Endothelial cell of umbilical vein (primary cell): ENCODE measurements around the gene GNAI1. TPM values are rescaled to one million over a fixed set of nuclear protein-coding genes. Genes with fewer than 3 reads are reported as not detected.

Experiments
- BruUV-seq: library from RNA; stranded (reverse); fragments of 400-500 nt; replicated peaks from 2 replicates; lab custom pipeline; 2021; lab: Mats Ljungman, UMichigan
- CTCF ChIA-PET: fragments of 300-600, 350-600 bp; sonication (Branson Sonifier 250); formaldehyde crosslinking; loops from one replicate; lab custom pipeline; 2021; ENCODE audit warnings: antibody characterized with exemption, inconsistent platforms; lab: Charles Lee
- POLR2A ChIA-PET: fragments of 300-600, 350-600 bp; sonication (Branson Sonifier 250); formaldehyde crosslinking; loops from one replicate; lab custom pipeline; 2021; ENCODE audit warnings: antibody characterized with exemption, inconsistent platforms; lab: Charles Lee
- DNase-seq: peaks from one replicate; pipeline ENCODE4 v3.0.0-alpha.2; 2011; ENCODE audit warnings: low read depth, low spot score
- FAIRE-seq: peaks from 2 replicates; lab custom pipeline; 2011; peaks lifted over from hg19 to GRCh38; lab: Jason Lieb, UNC
- H2AFZ ChIP-seq: 2 replicates; pipeline ENCODE4 v1.6.0; 2012; ENCODE audit warnings: low read depth, low read length, control low read depth, inconsistent platforms
- H3K27ac ChIP-seq: 2 replicates; pipeline ENCODE4 v1.5.1; 2011; ENCODE audit warnings: low read depth, mild to moderate bottlenecking, control low read depth, low read length, moderate library complexity; ENCODE audit not compliant: insufficient read depth
- H3K27me3 ChIP-seq, 2 experiments: 2 replicates each; pipeline versions ENCODE4 v1.6.0 to v1.6.1; 2011; ENCODE audit warnings: low read length in 2 of 2, mixed read lengths in 1 of 2; ENCODE audit not compliant: control insufficient read depth in 2 of 2, insufficient read depth in 2 of 2
- H3K36me3 ChIP-seq, 2 experiments: 2 replicates in 1 of 2; 3 replicates in 1 of 2; pipeline ENCODE4 v1.5.1; 2011; ENCODE audit warnings: low read length in 2 of 2, mild to moderate bottlenecking in 1 of 2, moderate library complexity in 1 of 2; ENCODE audit not compliant: control insufficient read depth in 2 of 2, insufficient read depth in 2 of 2; ENCODE audit errors: extremely low read depth in 1 of 2
- H3K4me1 ChIP-seq: 3 replicates; pipeline ENCODE4 v1.5.1; 2011; ENCODE audit warnings: mild to moderate bottlenecking, low read length; ENCODE audit not compliant: control insufficient read depth, insufficient read depth; ENCODE audit errors: extremely low read depth
- H3K4me2 ChIP-seq: 2 replicates; pipeline ENCODE4 v1.6.1; 2011; ENCODE audit warnings: low read length, control low read depth, mixed read lengths; ENCODE audit not compliant: insufficient read depth
- H3K4me3 ChIP-seq, 3 experiments: fragments of 200-600 bp in 1 of 3; sonication (generic), shearing (Covaris generic) in 1 of 3; replicated peaks in 1 of 3; 2 replicates each; pipeline ENCODE4 v1.5.1; 2011 to 2016; ENCODE audit warnings: control low read depth in 3 of 3, low read length in 3 of 3, mild to moderate bottlenecking in 2 of 3, inconsistent platforms in 1 of 3, low read depth in 1 of 3, moderate library complexity in 1 of 3; ENCODE audit not compliant: insufficient read depth in 1 of 3
- H3K79me2 ChIP-seq: 2 replicates; pipeline ENCODE4 v1.6.0; 2012; ENCODE audit warnings: low read length, inconsistent platforms; ENCODE audit not compliant: control insufficient read depth, insufficient read depth
- H3K9ac ChIP-seq: replicated peaks from 2 replicates; pipeline ENCODE3; 2011; ENCODE audit warnings: low read length, control low read depth; ENCODE audit not compliant: insufficient read depth; ENCODE audit errors: extremely low read depth
- H3K9me1 ChIP-seq: replicated peaks from 3 replicates; pipeline ENCODE4 v1.6.0; 2011; ENCODE audit warnings: mild to moderate bottlenecking, low read length; ENCODE audit not compliant: control insufficient read depth, insufficient read depth; ENCODE audit errors: extremely low read depth
- H3K9me3 ChIP-seq: replicated peaks from 2 replicates; pipeline ENCODE4 v1.5.1; 2012; ENCODE audit warnings: low read length, inconsistent platforms; ENCODE audit not compliant: control insufficient read depth, insufficient read depth
- H4K20me1 ChIP-seq: replicated peaks from 2 replicates; pipeline ENCODE3; 2011; ENCODE audit warnings: mild to moderate bottlenecking, low read length; ENCODE audit not compliant: control insufficient read depth, insufficient read depth; ENCODE audit errors: extremely low read depth
- CTCF ChIP-seq, 2 donors: IDR thresholded peaks; 1 replicate in 1 of 2; 2 replicates in 1 of 2; pipeline ENCODE4 v1.5.1; 2011; ENCODE audit warnings: low read length in 2 of 2, mild to moderate bottlenecking in 2 of 2, moderate library complexity in 2 of 2, control low read depth in 1 of 2, inconsistent platforms in 1 of 2, low read depth in 1 of 2; ENCODE audit not compliant: insufficient read depth in 1 of 2; ENCODE audit errors: extremely low read depth in 1 of 2
- EZH2 ChIP-seq: IDR thresholded peaks from 2 replicates; pipeline ENCODE4 v1.6.1; 2012; ENCODE audit warnings: borderline replicate concordance, low read depth, mild to moderate bottlenecking, moderate library complexity, low read length, inconsistent platforms; ENCODE audit not compliant: severe bottlenecking
- FOS ChIP-seq: IDR thresholded peaks from 2 replicates; pipeline ENCODE4 v1.6.1; 2011; ENCODE audit warnings: mild to moderate bottlenecking, low read length, moderate library complexity, borderline replicate concordance; ENCODE audit not compliant: insufficient read depth
- GATA2 ChIP-seq: IDR thresholded peaks from 2 replicates; pipeline ENCODE4 v1.7.0; 2011; ENCODE audit warnings: low read depth, mild to moderate bottlenecking, moderate library complexity, mixed read lengths, low read length; ENCODE audit not compliant: insufficient read length, insufficient read depth
- JUN ChIP-seq: IDR thresholded peaks from 2 replicates; pipeline ENCODE4 v1.6.1; 2011; ENCODE audit warnings: borderline replicate concordance, low read depth; ENCODE audit not compliant: insufficient read length, insufficient read depth
- MAX ChIP-seq: IDR thresholded peaks from 2 replicates; pipeline ENCODE4 v1.6.1; 2011; ENCODE audit not compliant: insufficient read depth, insufficient read length
- MYC ChIP-seq: IDR thresholded peaks from one replicate; pipeline ENCODE4 v1.6.1; 2011; ENCODE audit warnings: mild to moderate bottlenecking, low read depth, low read length
- POLR2A ChIP-seq: IDR thresholded peaks from 2 replicates; pipeline ENCODE4 v1.6.1; 2012; ENCODE audit warnings: low read depth, mild to moderate bottlenecking, control low read depth, low read length
- POLR2AphosphoS5 ChIP-seq: IDR thresholded peaks from 2 replicates; pipeline ENCODE4 v1.6.1; 2012; ENCODE audit warnings: low read depth, mild to moderate bottlenecking, control low read depth, low read length, moderate library complexity; ENCODE audit not compliant: insufficient read depth
- dilution Hi-C: fragments of 300-500 bp; cut with MboI; formaldehyde crosslinking; loops from one replicate; pipeline ENCODE4 v1.15.0; 2019; ENCODE audit warnings: low sequenced_read_pairs; ENCODE audit not compliant: extremely low pct_ligation_motif_present
- intact Hi-C: fragments of 100-400 bp; cut with micrococcal nuclease; formaldehyde crosslinking; loops from one replicate; pipeline ENCODE4 v1.10.0; 2022
- polyA plus RNA-seq, 4 experiments: library from polyadenylated mRNA; depleted of rRNA in 3 of 4; stranded (reverse) in 3 of 4; unstranded in 1 of 4; fragments of >200 nt; gene quantifications; 2 replicates each; pipeline versions ENCODE4 v1.2.1 to v1.2.3, GENCODE V29; 2011 to 2012; ENCODE audit warnings: missing spikeins in 1 of 4
- total RNA-seq: library from RNA; stranded (reverse); gene quantifications from 2 replicates; pipeline ENCODE4 v1.2.3, GENCODE V29; 2021

Gene GNAI1
- total and polyA plus RNA-seq, 2 donors (not counting 3 experiments of a cell fraction or from before 2014, with no cell fraction given): 7.5 to 15.0 TPM

- Histone ChIP-seq H3K4me3 (no peak overlapping the region), H3K4me1 (no peaks in the 10 kb centered on the region), H3K4me2 (no peak overlapping the region), H2AFZ (no peak overlapping the region), H3K79me2 (peaks cover 13% of the 10 kb centered on the region), H3K36me3 (no peaks in the 10 kb centered on the region), H3K27me3 (no peaks in the 10 kb centered on the region), H3K9me1 (no peaks in the 10 kb centered on the region), H3K9ac (no peak overlapping the region), H3K9me3 (no peaks in the 10 kb centered on the region), H4K20me1 (no peaks in the 10 kb centered on the region), H3K27ac (no peak overlapping the region)
- no peak for TF ChIP-seq POLR2AphosphoS5
- no peak for TF ChIP-seq FOS
- intact Hi-C loops (no loop called here), dilution Hi-C loops (no loop called here)
- no peak for DNase-seq
- ChIA-PET CTCF (interaction anchor here (1.4 kb wide), 1 partner anchor 44 kb away, joined by 4 read pairs; no protein-coding TSS in a partner anchor), POLR2A (no interaction called here)
- no peak for FAIRE-seq
- BruUV-seq: no TSS peak
These were observed 18.8 kb downstream of the GNAI1 start for GRCh38 chr7:80153446-80153845.

GRCh38 chr7:80154656-80155333 is 20.2 kb downstream of the GNAI1 start:
- Histone ChIP-seq H3K9ac (no peak overlapping the region), H2AFZ (no peak overlapping the region), H3K4me2 (no peak overlapping the region), H3K4me1 (no peaks in the 10 kb centered on the region), H3K36me3 (no peaks in the 10 kb centered on the region), H3K9me3 (no peaks in the 10 kb centered on the region), H3K79me2 (peaks cover 13% of the 10 kb centered on the region), H3K27me3 (no peaks in the 10 kb centered on the region), H3K4me3 (no peak overlapping the region), H4K20me1 (no peaks in the 10 kb centered on the region), H3K27ac (no peak overlapping the region), H3K9me1 (no peaks in the 10 kb centered on the region)
- ChIA-PET POLR2A (no interaction called here), CTCF (interaction anchor here (0.9 to 1.4 kb wide), 3 partner anchors 41 to 237 kb away, joined by 4 to 8 read pairs (median 4); no protein-coding TSS in a partner anchor)
- DNase-seq: peak; percentile 50
- TF ChIP-seq JUN: no peak
- TF ChIP-seq POLR2AphosphoS5: no peak
- TF ChIP-seq MAX: no peak
- TF ChIP-seq CTCF (IDR thresholded peaks at IDR 0.05; ENCODE audit: extremely low read depth in 1 of 2, insufficient read depth in 1 of 2, low read depth in 1 of 2, low read length in 2 of 2): no peak
- no peak for TF ChIP-seq POLR2A
- TF ChIP-seq GATA2: no peak
- TF ChIP-seq MYC: no peak
- no peak for TF ChIP-seq FOS
- TF ChIP-seq EZH2: no peak
- dilution Hi-C loops: no loop called here
- intact Hi-C loops: no loop called here
- no TSS peak for BruUV-seq
- no peak for FAIRE-seq
